Endothelial cell of umbilical vein (primary cell): Measurements from ENCODE around the gene GDF2. TPM values are rescaled to one million over a fixed set of nuclear protein-coding genes. Genes with fewer than 3 reads are reported as not detected.

ENCODE experiments used
- BruUV-seq: library from RNA; stranded (reverse); fragments of 400-500 nt; replicated peaks from 2 replicates; lab custom pipeline; 2021; lab: Mats Ljungman, UMichigan
- CTCF ChIA-PET: fragments of 300-600, 350-600 bp; sonication (Branson Sonifier 250); formaldehyde crosslinking; loops from one replicate; lab custom pipeline; 2021; ENCODE audit warnings: antibody characterized with exemption, inconsistent platforms; lab: Charles Lee
- POLR2A ChIA-PET: fragments of 300-600, 350-600 bp; sonication (Branson Sonifier 250); formaldehyde crosslinking; loops from one replicate; lab custom pipeline; 2021; ENCODE audit warnings: antibody characterized with exemption, inconsistent platforms; lab: Charles Lee
- DNase-seq: peaks from one replicate; pipeline ENCODE4 v3.0.0-alpha.2; 2011; ENCODE audit warnings: low read depth, low spot score
- FAIRE-seq: peaks from 2 replicates; lab custom pipeline; 2011; peaks lifted over from hg19 to GRCh38; lab: Jason Lieb, UNC
- H2AFZ ChIP-seq: 2 replicates; pipeline ENCODE4 v1.6.0; 2012; ENCODE audit warnings: low read depth, low read length, control low read depth, inconsistent platforms
- H3K27ac ChIP-seq: 2 replicates; pipeline ENCODE4 v1.5.1; 2011; ENCODE audit warnings: low read depth, mild to moderate bottlenecking, control low read depth, low read length, moderate library complexity; ENCODE audit not compliant: insufficient read depth
- H3K27me3 ChIP-seq, 2 experiments: 2 replicates each; pipeline versions ENCODE4 v1.6.0 to v1.6.1; 2011; ENCODE audit warnings: low read length in 2 of 2, mixed read lengths in 1 of 2; ENCODE audit not compliant: control insufficient read depth in 2 of 2, insufficient read depth in 2 of 2
- H3K36me3 ChIP-seq, 2 experiments: 2 replicates in 1 of 2; 3 replicates in 1 of 2; pipeline ENCODE4 v1.5.1; 2011; ENCODE audit warnings: low read length in 2 of 2, mild to moderate bottlenecking in 1 of 2, moderate library complexity in 1 of 2; ENCODE audit not compliant: control insufficient read depth in 2 of 2, insufficient read depth in 2 of 2; ENCODE audit errors: extremely low read depth in 1 of 2
- H3K4me1 ChIP-seq: 3 replicates; pipeline ENCODE4 v1.5.1; 2011; ENCODE audit warnings: mild to moderate bottlenecking, low read length; ENCODE audit not compliant: control insufficient read depth, insufficient read depth; ENCODE audit errors: extremely low read depth
- H3K4me2 ChIP-seq: 2 replicates; pipeline ENCODE4 v1.6.1; 2011; ENCODE audit warnings: low read length, control low read depth, mixed read lengths; ENCODE audit not compliant: insufficient read depth
- H3K4me3 ChIP-seq, 3 experiments: fragments of 200-600 bp in 1 of 3; sonication (generic), shearing (Covaris generic) in 1 of 3; replicated peaks in 1 of 3; 2 replicates each; pipeline ENCODE4 v1.5.1; 2011 to 2016; ENCODE audit warnings: control low read depth in 3 of 3, low read length in 3 of 3, mild to moderate bottlenecking in 2 of 3, inconsistent platforms in 1 of 3, low read depth in 1 of 3, moderate library complexity in 1 of 3; ENCODE audit not compliant: insufficient read depth in 1 of 3
- H3K79me2 ChIP-seq: 2 replicates; pipeline ENCODE4 v1.6.0; 2012; ENCODE audit warnings: low read length, inconsistent platforms; ENCODE audit not compliant: control insufficient read depth, insufficient read depth
- H3K9ac ChIP-seq: replicated peaks from 2 replicates; pipeline ENCODE3; 2011; ENCODE audit warnings: low read length, control low read depth; ENCODE audit not compliant: insufficient read depth; ENCODE audit errors: extremely low read depth
- H3K9me1 ChIP-seq: replicated peaks from 3 replicates; pipeline ENCODE4 v1.6.0; 2011; ENCODE audit warnings: mild to moderate bottlenecking, low read length; ENCODE audit not compliant: control insufficient read depth, insufficient read depth; ENCODE audit errors: extremely low read depth
- H3K9me3 ChIP-seq: replicated peaks from 2 replicates; pipeline ENCODE4 v1.5.1; 2012; ENCODE audit warnings: low read length, inconsistent platforms; ENCODE audit not compliant: control insufficient read depth, insufficient read depth
- H4K20me1 ChIP-seq: replicated peaks from 2 replicates; pipeline ENCODE3; 2011; ENCODE audit warnings: mild to moderate bottlenecking, low read length; ENCODE audit not compliant: control insufficient read depth, insufficient read depth; ENCODE audit errors: extremely low read depth
- CTCF ChIP-seq, 2 donors: IDR thresholded peaks; 1 replicate in 1 of 2; 2 replicates in 1 of 2; pipeline ENCODE4 v1.5.1; 2011; ENCODE audit warnings: low read length in 2 of 2, mild to moderate bottlenecking in 2 of 2, moderate library complexity in 2 of 2, control low read depth in 1 of 2, inconsistent platforms in 1 of 2, low read depth in 1 of 2; ENCODE audit not compliant: insufficient read depth in 1 of 2; ENCODE audit errors: extremely low read depth in 1 of 2
- EZH2 ChIP-seq: IDR thresholded peaks from 2 replicates; pipeline ENCODE4 v1.6.1; 2012; ENCODE audit warnings: borderline replicate concordance, low read depth, mild to moderate bottlenecking, moderate library complexity, low read length, inconsistent platforms; ENCODE audit not compliant: severe bottlenecking
- FOS ChIP-seq: IDR thresholded peaks from 2 replicates; pipeline ENCODE4 v1.6.1; 2011; ENCODE audit warnings: mild to moderate bottlenecking, low read length, moderate library complexity, borderline replicate concordance; ENCODE audit not compliant: insufficient read depth
- GATA2 ChIP-seq: IDR thresholded peaks from 2 replicates; pipeline ENCODE4 v1.7.0; 2011; ENCODE audit warnings: low read depth, mild to moderate bottlenecking, moderate library complexity, mixed read lengths, low read length; ENCODE audit not compliant: insufficient read length, insufficient read depth
- JUN ChIP-seq: IDR thresholded peaks from 2 replicates; pipeline ENCODE4 v1.6.1; 2011; ENCODE audit warnings: borderline replicate concordance, low read depth; ENCODE audit not compliant: insufficient read length, insufficient read depth
- MAX ChIP-seq: IDR thresholded peaks from 2 replicates; pipeline ENCODE4 v1.6.1; 2011; ENCODE audit not compliant: insufficient read depth, insufficient read length
- MYC ChIP-seq: IDR thresholded peaks from one replicate; pipeline ENCODE4 v1.6.1; 2011; ENCODE audit warnings: mild to moderate bottlenecking, low read depth, low read length
- POLR2A ChIP-seq: IDR thresholded peaks from 2 replicates; pipeline ENCODE4 v1.6.1; 2012; ENCODE audit warnings: low read depth, mild to moderate bottlenecking, control low read depth, low read length
- POLR2AphosphoS5 ChIP-seq: IDR thresholded peaks from 2 replicates; pipeline ENCODE4 v1.6.1; 2012; ENCODE audit warnings: low read depth, mild to moderate bottlenecking, control low read depth, low read length, moderate library complexity; ENCODE audit not compliant: insufficient read depth
- dilution Hi-C: fragments of 300-500 bp; cut with MboI; formaldehyde crosslinking; loops from one replicate; pipeline ENCODE4 v1.15.0; 2019; ENCODE audit warnings: low sequenced_read_pairs; ENCODE audit not compliant: extremely low pct_ligation_motif_present
- intact Hi-C: fragments of 100-400 bp; cut with micrococcal nuclease; formaldehyde crosslinking; loops from one replicate; pipeline ENCODE4 v1.10.0; 2022
- polyA plus RNA-seq, 4 experiments: library from polyadenylated mRNA; depleted of rRNA in 3 of 4; stranded (reverse) in 3 of 4; unstranded in 1 of 4; fragments of >200 nt; gene quantifications; 2 replicates each; pipeline versions ENCODE4 v1.2.1 to v1.2.3, GENCODE V29; 2011 to 2012; ENCODE audit warnings: missing spikeins in 1 of 4
- total RNA-seq: library from RNA; stranded (reverse); gene quantifications from 2 replicates; pipeline ENCODE4 v1.2.3, GENCODE V29; 2021

The GDF2 gene
- total and polyA plus RNA-seq, 2 donors (not counting 3 experiments of a cell fraction or from before 2014, with no cell fraction given) = not detected

- ChIA-PET CTCF (interaction anchor here (1.3 to 1.4 kb wide), 2 partner anchors 9 to 24 kb away, joined by 3 to 4 read pairs; no protein-coding TSS in a partner anchor), POLR2A (no interaction called here)
- no peak overlapping the region for H3K4me2 ChIP-seq
- H3K9ac ChIP-seq = no peak overlapping the region
- TF ChIP-seq GATA2 (no peak), FOS (no peak), MYC (no peak), POLR2AphosphoS5 (no peak), EZH2 (no peak), MAX (no peak), POLR2A (no peak), CTCF (IDR thresholded peaks at IDR 0.05; ENCODE audit: extremely low read depth in 1 of 2, insufficient read depth in 1 of 2, low read depth in 1 of 2, low read length in 2 of 2) (no peak), JUN (no peak)
- no peaks in the 10 kb centered on the region for H3K9me1 ChIP-seq
- DNase-seq = no peak
- H3K27me3 ChIP-seq = no peaks in the 10 kb centered on the region
- dilution Hi-C loops (no loop called here), intact Hi-C loops (no loop called here)
- no peaks in the 10 kb centered on the region for H3K9me3 ChIP-seq
- H3K27ac ChIP-seq = no peak overlapping the region
- H3K4me1 ChIP-seq = no peaks in the 10 kb centered on the region
- no peak overlapping the region for H2AFZ ChIP-seq
- H4K20me1 ChIP-seq = no peaks in the 10 kb centered on the region
- no peaks in the 10 kb centered on the region for H3K36me3 ChIP-seq
- H3K4me3 ChIP-seq = no peak overlapping the region
- BruUV-seq = no TSS peak
- H3K79me2 ChIP-seq = no peaks in the 10 kb centered on the region
- FAIRE-seq = no peak
Measured at GRCh38 chr10:47287805-47288204, 34.4 kb upstream of the GDF2 start.
